K562 (cell line): ENCODE results near the gene TM4SF18.

Experiments used
- CEBPB ChIP-seq: fragments of 450-650 bp; IDR thresholded peaks from 2 replicates; pipeline ENCODE4 v1.6.1; 2016; ENCODE audit warnings: missing genetic modification characterization, missing compliant biosample characterization
- DIDO1 ChIP-seq: fragments of 450-650 bp; IDR thresholded peaks from 2 replicates; pipeline ENCODE4 v1.6.1; 2016; ENCODE audit warnings: low read depth, missing biosample characterization, missing genetic modification characterization
- ESRRA ChIP-seq: fragments of 450-650 bp; IDR thresholded peaks from 2 replicates; pipeline ENCODE4 v1.6.1; 2014; ENCODE audit warnings: low read depth, mild to moderate bottlenecking, moderate library complexity, borderline replicate concordance
- EZH2 ChIP-seq: IDR thresholded peaks from 2 replicates; pipeline ENCODE4 v1.6.1; 2012; ENCODE audit warnings: low read depth, mild to moderate bottlenecking, inconsistent platforms, low read length, borderline replicate concordance
- TAF15 ChIP-seq: fragments of 200-400 bp; formaldehyde crosslinking; IDR thresholded peaks from 2 replicates; pipeline ENCODE4 v1.6.1; 2017; ENCODE audit warnings: mild to moderate bottlenecking, low read depth, low read length, moderate library complexity
- ZNF165 ChIP-seq: fragments of 250-450 bp; sonication (Bioruptor Pico); IDR thresholded peaks from 2 replicates; pipeline ENCODE4 v1.4.0; 2020; ENCODE audit warnings: borderline replicate concordance
- ZNF24 ChIP-seq: fragments of 450-650 bp; IDR thresholded peaks from 2 replicates; pipeline ENCODE4 v1.6.1; 2016
- TF ChIP-seq, protein P1 (sequence below), 2 experiments: fragments of 450-650 bp in 1 of 2; IDR thresholded peaks; 2 replicates each; pipeline ENCODE4 v1.6.1; 2011 to 2017; ENCODE audit warnings: low read depth in 2 of 2, antibody characterized with exemption in 1 of 2, borderline replicate concordance in 1 of 2, low read length in 1 of 2, mild to moderate bottlenecking in 1 of 2, mixed read lengths in 1 of 2; ENCODE audit not compliant: control insufficient read depth in 1 of 2

DNA sequence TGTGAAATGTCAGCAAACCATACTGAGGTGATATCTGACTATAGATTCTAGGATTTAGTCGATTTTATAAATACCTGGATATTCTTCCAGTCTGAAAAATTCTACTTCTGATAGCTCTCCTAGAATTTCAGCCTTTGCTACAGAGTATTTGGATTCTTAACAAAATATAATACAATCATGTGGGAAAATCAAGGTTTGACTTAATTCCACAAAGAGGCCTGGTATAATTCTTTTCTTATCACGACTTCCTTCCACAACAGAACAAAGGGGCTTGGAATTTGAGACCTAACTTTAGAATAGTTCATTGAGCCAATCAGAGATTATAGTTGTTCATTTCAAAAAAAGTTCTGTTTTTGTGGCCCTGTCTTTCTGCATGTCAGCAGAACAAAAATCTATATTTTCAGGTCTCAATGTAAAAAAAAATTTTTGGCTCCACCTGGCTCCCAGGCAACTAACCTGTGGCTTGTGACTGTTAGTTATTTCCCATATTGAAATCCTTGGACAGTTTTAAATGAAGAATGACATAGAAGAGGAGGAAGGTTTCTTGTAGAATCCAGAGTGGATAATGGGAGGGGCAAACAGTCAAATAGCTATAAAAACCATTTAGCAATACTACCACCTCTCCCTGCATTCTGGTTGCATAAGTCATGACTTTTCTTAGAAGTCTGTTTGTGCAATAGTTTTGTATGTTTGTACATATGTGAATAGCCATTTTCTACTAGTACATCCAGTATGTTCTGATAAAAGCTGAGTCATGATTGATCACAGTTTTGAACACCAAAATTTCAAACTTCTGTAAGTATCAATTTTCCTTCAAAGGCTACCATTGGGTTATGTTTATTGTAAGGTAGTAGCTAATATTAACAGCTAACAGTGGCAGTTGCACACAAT is 40.0 kb upstream of the TM4SF18 start:
- TF ChIP-seq, protein P1, sequence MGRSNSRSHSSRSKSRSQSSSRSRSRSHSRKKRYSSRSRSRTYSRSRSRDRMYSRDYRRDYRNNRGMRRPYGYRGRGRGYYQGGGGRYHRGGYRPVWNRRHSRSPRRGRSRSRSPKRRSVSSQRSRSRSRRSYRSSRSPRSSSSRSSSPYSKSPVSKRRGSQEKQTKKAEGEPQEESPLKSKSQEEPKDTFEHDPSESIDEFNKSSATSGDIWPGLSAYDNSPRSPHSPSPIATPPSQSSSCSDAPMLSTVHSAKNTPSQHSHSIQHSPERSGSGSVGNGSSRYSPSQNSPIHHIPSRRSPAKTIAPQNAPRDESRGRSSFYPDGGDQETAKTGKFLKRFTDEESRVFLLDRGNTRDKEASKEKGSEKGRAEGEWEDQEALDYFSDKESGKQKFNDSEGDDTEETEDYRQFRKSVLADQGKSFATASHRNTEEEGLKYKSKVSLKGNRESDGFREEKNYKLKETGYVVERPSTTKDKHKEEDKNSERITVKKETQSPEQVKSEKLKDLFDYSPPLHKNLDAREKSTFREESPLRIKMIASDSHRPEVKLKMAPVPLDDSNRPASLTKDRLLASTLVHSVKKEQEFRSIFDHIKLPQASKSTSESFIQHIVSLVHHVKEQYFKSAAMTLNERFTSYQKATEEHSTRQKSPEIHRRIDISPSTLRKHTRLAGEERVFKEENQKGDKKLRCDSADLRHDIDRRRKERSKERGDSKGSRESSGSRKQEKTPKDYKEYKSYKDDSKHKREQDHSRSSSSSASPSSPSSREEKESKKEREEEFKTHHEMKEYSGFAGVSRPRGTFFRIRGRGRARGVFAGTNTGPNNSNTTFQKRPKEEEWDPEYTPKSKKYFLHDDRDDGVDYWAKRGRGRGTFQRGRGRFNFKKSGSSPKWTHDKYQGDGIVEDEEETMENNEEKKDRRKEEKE (IDR thresholded peaks at IDR 0.05; ENCODE audit: borderline replicate concordance in 1 of 2, control insufficient read depth in 1 of 2, low read depth in 2 of 2, low read length in 1 of 2): no peak
- TF ChIP-seq DIDO1 (no peak), CEBPB (tag) (no peak), ZNF24 (no peak), ZNF165 (CRISPR knock-in tag) (no peak), TAF15 (no peak), ESRRA (no peak), EZH2 (no peak)
